BLaER1 treated with 17β-estradiol and CSF1 and Interleukin-3, amounts not matched to agents 10 nM and 100 nM (cell line): ENCODE data around the gene PPP1R9A.

Source experiments
- H3K27ac ChIP-seq, 11 experiments: shearing (Covaris generic); formaldehyde crosslinking; 2 replicates each; pipeline ENCODE4 v1.8.1; 2022
- H3K27me3 ChIP-seq, 11 experiments: shearing (Covaris generic); formaldehyde crosslinking; 2 replicates each; pipeline ENCODE4 v1.8.1; 2022
- H3K36me3 ChIP-seq, 11 experiments: shearing (Covaris generic); formaldehyde crosslinking; 2 replicates each; pipeline ENCODE4 v1.8.1; 2022
- H3K4me1 ChIP-seq, 10 experiments: shearing (Covaris generic); formaldehyde crosslinking; 2 replicates each; pipeline ENCODE4 v1.8.1; 2022
- H3K4me2 ChIP-seq, 11 experiments: shearing (Covaris generic); formaldehyde crosslinking; 2 replicates each; pipeline ENCODE4 v1.8.1; 2022
- H3K4me3 ChIP-seq, 10 experiments: shearing (Covaris generic); formaldehyde crosslinking; 2 replicates each; pipeline ENCODE4 v1.8.1; 2022
- H3K9ac ChIP-seq, 11 experiments: shearing (Covaris generic); formaldehyde crosslinking; 2 replicates each; pipeline ENCODE4 v1.8.1; 2022
- H3K9me3 ChIP-seq, 11 experiments: shearing (Covaris generic); formaldehyde crosslinking; replicated peaks in 1 of 11; 2 replicates each; pipeline ENCODE4 v1.8.1; 2022
- H4K20me1 ChIP-seq, 11 experiments: shearing (Covaris generic); formaldehyde crosslinking; 2 replicates each; pipeline ENCODE4 v1.8.1; 2022
- Cebpa-rat ChIP-seq, 11 experiments: shearing (Covaris generic); IDR thresholded peaks; 2 replicates each; pipeline ENCODE4 v1.8.1; 2022

PPP1R9A gene

DNA sequence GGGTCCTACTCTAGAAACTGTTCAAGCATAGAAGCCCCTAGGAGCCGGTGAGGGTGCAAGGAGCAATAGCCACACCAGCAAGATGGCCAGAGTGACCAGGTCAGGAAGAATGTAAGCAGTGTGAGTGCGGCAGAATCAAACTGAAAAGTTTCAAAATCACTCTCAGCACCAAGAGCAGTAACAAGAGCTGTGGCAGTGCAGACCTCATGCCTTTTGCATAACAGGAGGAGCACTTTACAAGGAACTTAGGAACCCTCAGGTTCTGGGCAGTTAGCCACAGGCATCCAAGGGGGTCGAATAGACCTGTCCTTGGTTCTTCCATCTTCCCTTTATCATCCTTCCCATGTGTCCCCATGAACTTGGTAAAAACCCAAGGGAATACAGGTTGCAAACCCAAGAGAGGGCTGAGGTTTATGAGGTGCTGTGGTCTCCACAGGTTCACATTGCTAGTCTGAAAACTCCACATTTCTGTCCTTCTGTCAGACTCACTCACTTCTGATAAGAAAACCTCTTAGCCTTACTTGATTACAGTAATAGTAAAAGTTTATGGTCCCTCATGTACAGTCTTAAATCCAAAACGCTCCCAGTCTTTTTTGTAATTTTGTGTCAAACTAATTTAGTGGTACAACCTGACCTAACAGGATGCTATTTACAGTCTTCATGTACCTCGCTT lies 338.6 kb downstream of the PPP1R9A start:
- H4K20me1 ChIP-seq: no peaks in the 10 kb centered on the region
- H3K36me3 ChIP-seq: no peaks in the 10 kb centered on the region
- H3K9me3 ChIP-seq: no peaks in the 10 kb centered on the region
- H3K4me1 ChIP-seq: no peaks in the 10 kb centered on the region
- no peak overlapping the region for H3K27ac ChIP-seq
- no peak overlapping the region for H3K4me3 ChIP-seq
- H3K9ac ChIP-seq: no peak overlapping the region
- H3K4me2 ChIP-seq: no peak overlapping the region
- no peak for TF ChIP-seq Cebpa-rat (IDR thresholded peaks at IDR 0.05)
- no peaks in the 10 kb centered on the region for H3K27me3 ChIP-seq

DNA sequence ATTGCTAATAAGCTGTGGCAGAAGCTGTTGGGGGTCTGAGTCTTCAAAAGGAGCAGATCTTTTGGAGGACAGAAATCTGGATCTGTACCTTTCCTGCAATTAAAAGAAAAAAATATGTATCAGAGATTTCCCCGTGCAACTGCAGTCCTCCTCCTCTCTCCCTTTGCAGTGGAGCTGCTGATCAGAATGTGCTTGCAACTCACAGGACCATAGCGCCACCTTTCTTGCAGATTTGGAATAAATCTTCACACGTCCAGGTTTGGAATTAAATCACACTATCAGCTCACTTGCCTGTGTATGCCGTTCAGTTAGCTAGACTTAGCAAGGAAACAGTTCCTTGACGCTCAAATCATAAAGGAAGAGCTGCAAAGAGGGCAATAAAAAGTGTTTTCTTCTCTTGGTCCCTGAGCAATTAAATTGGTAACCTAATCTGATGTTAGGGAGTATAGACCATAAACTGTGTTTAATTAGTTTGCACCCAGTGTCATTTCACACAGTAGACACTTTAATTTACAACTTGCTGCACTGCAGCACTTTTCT lies 339.5 kb downstream of the PPP1R9A start:
- Histone ChIP-seq H3K4me2 (no peak overlapping the region), H3K9ac (no peak overlapping the region), H3K36me3 (no peaks in the 10 kb centered on the region), H3K27ac (no peak overlapping the region), H3K9me3 (no peaks in the 10 kb centered on the region), H3K4me1 (no peaks in the 10 kb centered on the region), H3K27me3 (no peaks in the 10 kb centered on the region), H3K4me3 (no peak overlapping the region), H4K20me1 (no peaks in the 10 kb centered on the region)
- TF ChIP-seq Cebpa-rat (IDR thresholded peaks at IDR 0.05): no peak

- no peaks in the 10 kb centered on the region for H3K9me3 ChIP-seq
- no peak overlapping the region for H3K4me2 ChIP-seq
- H3K9ac ChIP-seq: no peak overlapping the region
- no peak overlapping the region for H3K4me3 ChIP-seq
- no peak for TF ChIP-seq Cebpa-rat (IDR thresholded peaks at IDR 0.05)
- H3K4me1 ChIP-seq: no peaks in the 10 kb centered on the region
- H3K27me3 ChIP-seq: no peaks in the 10 kb centered on the region
- no peaks in the 10 kb centered on the region for H3K36me3 ChIP-seq
- H4K20me1 ChIP-seq: no peaks in the 10 kb centered on the region
- no peak overlapping the region for H3K27ac ChIP-seq
These were observed 343.2 kb downstream of the PPP1R9A start for GRCh38 chr7:95250571-95250970.

DNA sequence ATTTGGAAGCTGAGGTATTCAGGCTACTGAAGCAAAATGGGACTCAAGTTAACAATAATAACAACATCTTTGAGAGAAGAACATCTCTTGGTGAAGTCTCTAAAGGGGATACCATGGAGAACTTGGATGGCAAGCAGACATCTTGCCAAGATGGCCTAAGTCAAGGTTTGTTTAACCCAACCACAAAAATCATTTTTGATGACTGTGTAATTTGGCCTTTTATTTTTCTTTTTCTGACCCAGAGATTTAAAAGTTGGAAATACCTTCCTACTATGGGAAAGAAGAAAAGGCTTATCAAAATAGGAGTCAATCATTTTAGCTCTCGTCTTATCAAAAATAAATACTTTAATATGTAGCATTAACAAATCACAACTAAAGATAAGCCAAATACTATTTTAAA lies 344.6 kb downstream of the PPP1R9A start:
- H3K27ac ChIP-seq: no peak overlapping the region
- H3K9ac ChIP-seq: no peak overlapping the region
- no peak overlapping the region for H3K4me3 ChIP-seq
- H3K4me2 ChIP-seq: no peak overlapping the region
- H4K20me1 ChIP-seq: no peaks in the 10 kb centered on the region
- no peaks in the 10 kb centered on the region for H3K9me3 ChIP-seq
- no peaks in the 10 kb centered on the region for H3K4me1 ChIP-seq
- no peaks in the 10 kb centered on the region for H3K36me3 ChIP-seq
- H3K27me3 ChIP-seq: no peaks in the 10 kb centered on the region
- TF ChIP-seq Cebpa-rat (IDR thresholded peaks at IDR 0.05): no peak

DNA sequence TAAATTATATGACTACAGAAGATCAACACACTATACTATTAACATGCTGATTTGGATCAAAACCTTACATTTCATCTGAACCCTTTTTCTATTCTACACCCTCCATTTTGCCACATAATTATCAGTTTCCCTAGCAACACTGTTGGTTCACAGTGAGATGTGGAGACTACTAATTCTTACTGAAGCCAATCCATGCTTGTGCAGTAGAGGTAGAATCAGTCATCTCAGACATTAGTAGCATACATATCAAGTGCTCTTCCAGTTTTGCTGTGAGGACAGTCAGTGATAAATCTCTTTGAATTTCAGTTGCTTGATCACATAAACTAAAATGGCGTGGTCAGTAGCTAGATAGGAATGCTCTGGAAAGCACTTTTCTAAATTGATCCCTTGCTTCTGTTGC lies 346.6 kb downstream of the PPP1R9A start:
- Histone ChIP-seq H3K4me2 (no peak overlapping the region), H3K4me3 (no peak overlapping the region), H3K27me3 (no peaks in the 10 kb centered on the region), H3K9ac (no peak overlapping the region), H4K20me1 (no peaks in the 10 kb centered on the region), H3K4me1 (no peaks in the 10 kb centered on the region), H3K9me3 (no peaks in the 10 kb centered on the region), H3K36me3 (no peaks in the 10 kb centered on the region), H3K27ac (no peak overlapping the region)
- TF ChIP-seq Cebpa-rat (IDR thresholded peaks at IDR 0.05): no peak

DNA sequence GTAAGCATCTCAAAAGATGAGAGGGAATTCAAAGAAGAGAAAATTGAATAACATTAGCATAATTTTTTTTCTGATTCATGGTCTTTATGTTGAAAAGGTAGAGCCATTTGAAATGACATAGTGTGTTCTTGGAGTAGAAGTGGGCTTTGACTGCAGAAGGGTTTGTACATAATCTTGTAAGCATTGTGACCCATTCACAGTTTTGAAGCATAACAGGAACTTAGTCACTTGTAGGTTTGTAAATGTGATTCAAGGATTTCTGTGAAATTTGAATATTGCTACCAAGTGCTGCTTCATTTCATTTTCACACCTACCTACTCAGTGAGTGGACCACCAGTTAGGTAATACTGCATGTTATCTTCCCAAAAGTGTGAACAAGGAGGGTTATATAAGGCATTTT lies 348.3 kb downstream of the PPP1R9A start:
- no peaks in the 10 kb centered on the region for H3K36me3 ChIP-seq
- no peak overlapping the region for H3K27ac ChIP-seq
- no peaks in the 10 kb centered on the region for H3K4me1 ChIP-seq
- no peaks in the 10 kb centered on the region for H4K20me1 ChIP-seq
- H3K4me3 ChIP-seq: no peak overlapping the region
- H3K27me3 ChIP-seq: no peaks in the 10 kb centered on the region
- TF ChIP-seq Cebpa-rat (IDR thresholded peaks at IDR 0.05): no peak
- H3K9ac ChIP-seq: no peak overlapping the region
- no peak overlapping the region for H3K4me2 ChIP-seq
- no peaks in the 10 kb centered on the region for H3K9me3 ChIP-seq

GRCh38 chr7:95261895-95262415 lies 354.6 kb downstream of the PPP1R9A start:
- no peak overlapping the region for H3K27ac ChIP-seq
- no peak for TF ChIP-seq Cebpa-rat (IDR thresholded peaks at IDR 0.05)
- H3K4me3 ChIP-seq: no peak overlapping the region
- H4K20me1 ChIP-seq: no peaks in the 10 kb centered on the region
- no peaks in the 10 kb centered on the region for H3K9me3 ChIP-seq
- H3K9ac ChIP-seq: no peak overlapping the region
- H3K36me3 ChIP-seq: no peaks in the 10 kb centered on the region
- H3K4me1 ChIP-seq: no peaks in the 10 kb centered on the region
- no peak overlapping the region for H3K4me2 ChIP-seq
- H3K27me3 ChIP-seq: no peaks in the 10 kb centered on the region

DNA sequence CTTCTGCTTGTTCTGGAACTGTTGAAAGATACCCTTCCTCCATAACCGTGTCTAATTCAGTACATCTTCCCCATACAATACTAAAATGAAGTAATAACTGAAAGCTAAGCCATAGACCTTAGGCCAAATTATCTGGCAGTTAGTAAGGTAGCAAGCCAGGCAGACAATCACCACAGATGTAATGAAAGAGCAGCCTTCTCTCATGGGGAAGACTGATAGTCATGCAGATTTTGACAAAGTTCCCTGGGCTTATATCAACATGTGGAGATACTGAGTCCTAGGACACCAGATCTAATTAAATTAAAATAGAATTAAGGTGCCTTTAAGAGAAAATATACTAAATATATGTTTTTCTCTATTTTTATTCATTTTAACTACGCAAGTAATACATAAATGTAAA lies 355.5 kb downstream of the PPP1R9A start:
- Histone ChIP-seq H3K27ac (no peak overlapping the region), H3K9me3 (no peaks in the 10 kb centered on the region), H3K4me1 (no peaks in the 10 kb centered on the region), H3K27me3 (no peaks in the 10 kb centered on the region), H3K4me3 (no peak overlapping the region), H3K4me2 (no peak overlapping the region), H3K36me3 (no peaks in the 10 kb centered on the region), H3K9ac (no peak overlapping the region), H4K20me1 (no peaks in the 10 kb centered on the region)
- no peak for TF ChIP-seq Cebpa-rat (IDR thresholded peaks at IDR 0.05)

GRCh38 chr7:95263785-95264362 lies 356.5 kb downstream of the PPP1R9A start:
- Histone ChIP-seq H3K4me2 (no peak overlapping the region), H3K9ac (no peak overlapping the region), H3K27me3 (no peaks in the 10 kb centered on the region), H3K36me3 (no peaks in the 10 kb centered on the region), H4K20me1 (no peaks in the 10 kb centered on the region), H3K9me3 (no peaks in the 10 kb centered on the region), H3K4me3 (no peak overlapping the region), H3K27ac (no peak overlapping the region), H3K4me1 (no peaks in the 10 kb centered on the region)
- no peak for TF ChIP-seq Cebpa-rat (IDR thresholded peaks at IDR 0.05)

DNA sequence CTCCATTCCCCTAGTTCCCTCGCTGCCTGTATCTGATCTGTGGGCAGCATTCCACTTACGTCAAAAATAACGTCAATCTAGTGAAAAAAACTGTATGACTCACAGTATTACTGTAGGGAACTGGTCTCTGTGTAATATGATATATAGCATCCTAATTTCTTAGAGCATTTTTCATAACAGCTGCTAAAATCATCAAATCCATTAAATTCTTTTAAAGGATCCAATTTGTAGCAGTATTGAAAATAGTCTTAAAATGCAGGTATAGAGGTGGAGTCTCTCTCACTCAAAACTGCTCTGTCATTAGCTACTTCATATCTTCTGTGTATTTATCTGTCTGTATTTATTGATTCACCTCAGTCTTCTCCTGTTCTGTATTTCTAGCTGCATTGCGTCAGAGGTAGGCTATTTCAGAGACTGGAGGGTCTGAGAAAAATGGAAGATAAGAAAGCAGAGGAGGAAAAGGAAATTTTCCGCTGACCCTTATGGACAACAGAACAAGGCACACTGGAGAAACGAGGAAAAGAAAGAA lies 357.0 kb downstream of the PPP1R9A start:
- Histone ChIP-seq H3K27ac (no peak overlapping the region), H3K9me3 (no peaks in the 10 kb centered on the region), H4K20me1 (no peaks in the 10 kb centered on the region), H3K4me2 (no peak overlapping the region), H3K27me3 (no peaks in the 10 kb centered on the region), H3K9ac (no peak overlapping the region), H3K4me3 (no peak overlapping the region), H3K4me1 (no peaks in the 10 kb centered on the region), H3K36me3 (no peaks in the 10 kb centered on the region)
- no peak for TF ChIP-seq Cebpa-rat (IDR thresholded peaks at IDR 0.05)
